WTC11 (cell line): Measurements from ENCODE around the gene TCEA2. TPM values are rescaled to one million over a fixed set of nuclear protein-coding genes. Genes with fewer than 3 reads are reported as not detected.
A peak's percentile ranks its signal among the peaks of the same experiment; 100 is the strongest.

Experiments used
- ATAC-seq: fragments of 200-7000 bp; cut with Tn5 transposase; 2 replicates; pipeline ENCODE4 v1.10.0; 2021; ENCODE audit warnings: mild to moderate bottlenecking, moderate library complexity
- CTCF ChIA-PET: fragments of 300-600 bp; sonication (Branson Sonifier 250); formaldehyde crosslinking; loops from one replicate; lab custom pipeline; 2021; ENCODE audit warnings: antibody characterized with exemption; lab: Charles Lee
- POLR2A ChIA-PET: fragments of 350-600 bp; sonication (Branson Sonifier 250); formaldehyde crosslinking; loops from one replicate; lab custom pipeline; 2021; ENCODE audit warnings: antibody characterized with exemption; lab: Charles Lee
- DNase-seq: peaks from one replicate; pipeline ENCODE4 v3.0.0; 2021; ENCODE audit warnings: low spot score
- H3K27ac Mint-ChIP-seq: 2 replicates; pipeline ENCODE4 v1.8.0; 2021; ENCODE audit warnings: mixed read lengths
- H3K27me3 Mint-ChIP-seq: 2 replicates; pipeline ENCODE4 v1.8.0; 2021; ENCODE audit warnings: low read depth, mild to moderate bottlenecking, moderate library complexity, mixed read lengths
- H3K36me3 Mint-ChIP-seq: 2 replicates; pipeline ENCODE4 v1.8.0; 2021; ENCODE audit warnings: mixed read lengths
- H3K4me1 Mint-ChIP-seq: 2 replicates; pipeline ENCODE4 v1.8.0; 2022; ENCODE audit warnings: mixed read lengths
- H3K4me3 Mint-ChIP-seq: 2 replicates; pipeline ENCODE4 v1.8.0; 2021; ENCODE audit warnings: mild to moderate bottlenecking, moderate library complexity, mixed read lengths
- H3K9me3 Mint-ChIP-seq: 2 replicates; pipeline ENCODE4 v1.8.0; 2021; ENCODE audit warnings: mixed read lengths
- ARID4B ChIP-seq: sonication (generic); formaldehyde crosslinking; IDR thresholded peaks from 2 replicates; pipeline ENCODE4 v1.8.0; 2023; ENCODE audit warnings: missing genetic modification reagents, mild to moderate bottlenecking, borderline replicate concordance
- GABPB1 ChIP-seq: sonication (generic); formaldehyde crosslinking; IDR thresholded peaks from 2 replicates; pipeline ENCODE4 v1.8.1; 2023; ENCODE audit warnings: mild to moderate bottlenecking, missing genetic modification reagents
- NFATC4 ChIP-seq: fragments of 250-450 bp; sonication (Bioruptor Pico); IDR thresholded peaks from 2 replicates; pipeline ENCODE4 v1.9.0; 2021; ENCODE audit warnings: mild to moderate bottlenecking
- NFE2L1 ChIP-seq: sonication (generic); formaldehyde crosslinking; IDR thresholded peaks from 2 replicates; pipeline ENCODE4 v1.8.1; 2023; ENCODE audit warnings: missing genetic modification reagents
- TP53 ChIP-seq: sonication (generic); formaldehyde crosslinking; IDR thresholded peaks from 2 replicates; pipeline ENCODE4 v1.8.1; 2023; ENCODE audit warnings: mild to moderate bottlenecking, missing genetic modification reagents
- ZBTB43 ChIP-seq: sonication (generic); formaldehyde crosslinking; IDR thresholded peaks from 2 replicates; pipeline ENCODE4 v1.8.1; 2023; ENCODE audit warnings: mild to moderate bottlenecking, missing genetic modification reagents
- ZNF281 ChIP-seq: sonication (generic); formaldehyde crosslinking; IDR thresholded peaks from 2 replicates; pipeline ENCODE4 v1.8.0; 2023; ENCODE audit warnings: mild to moderate bottlenecking, missing genetic modification reagents
- total RNA-seq: library from RNA; stranded (reverse); gene quantifications from 3 replicates; pipeline ENCODE4 v1.2.3, GENCODE V29; 2021
- TF ChIP-seq, protein P1 (sequence below): sonication (generic); formaldehyde crosslinking; IDR thresholded peaks from 2 replicates; pipeline ENCODE4 v1.8.1; 2022; ENCODE audit warnings: low read depth, missing genetic modification reagents, borderline replicate concordance
- TF ChIP-seq, protein P2 (sequence below): sonication (generic); formaldehyde crosslinking; IDR thresholded peaks from 2 replicates; pipeline ENCODE4 v1.8.1; 2022; ENCODE audit warnings: mild to moderate bottlenecking, moderate library complexity, missing genetic modification reagents

The TCEA2 gene
- total RNA-seq, 1 experiment from 2014 or later = 55.8 TPM

GRCh38 chr20:64035933-64036345, 27.1 kb upstream of the TCEA2 start, which contains the start of gene C20orf204:
C20orf204 (plus strand) TSS chr20:64036182; CDS start chr20:64036324, 142 bp downstream.
- ATAC-seq (no peak), DNase-seq (no peak)
- peak; percentile 92 for TF ChIP-seq GABPB1 (CRISPR knock-in tag)
- no peak for TF ChIP-seq ARID4B (CRISPR knock-in tag)
- TF ChIP-seq ZNF281 (CRISPR knock-in tag) = peak; percentile 73; the same call in 1 of the 2 replicates
- peak; percentile 69 for TF ChIP-seq TP53 (CRISPR knock-in tag)
- TF ChIP-seq, protein P1, sequence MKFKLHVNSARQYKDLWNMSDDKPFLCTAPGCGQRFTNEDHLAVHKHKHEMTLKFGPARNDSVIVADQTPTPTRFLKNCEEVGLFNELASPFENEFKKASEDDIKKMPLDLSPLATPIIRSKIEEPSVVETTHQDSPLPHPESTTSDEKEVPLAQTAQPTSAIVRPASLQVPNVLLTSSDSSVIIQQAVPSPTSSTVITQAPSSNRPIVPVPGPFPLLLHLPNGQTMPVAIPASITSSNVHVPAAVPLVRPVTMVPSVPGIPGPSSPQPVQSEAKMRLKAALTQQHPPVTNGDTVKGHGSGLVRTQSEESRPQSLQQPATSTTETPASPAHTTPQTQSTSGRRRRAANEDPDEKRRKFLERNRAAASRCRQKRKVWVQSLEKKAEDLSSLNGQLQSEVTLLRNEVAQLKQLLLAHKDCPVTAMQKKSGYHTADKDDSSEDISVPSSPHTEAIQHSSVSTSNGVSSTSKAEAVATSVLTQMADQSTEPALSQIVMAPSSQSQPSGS = no peak
- H3K27me3 Mint-ChIP-seq = peaks cover 21% of the 10 kb centered on the region
- no peaks in the 10 kb centered on the region for H3K9me3 Mint-ChIP-seq
- H3K36me3 Mint-ChIP-seq = peaks cover 9% of the 10 kb centered on the region; the same call in 1 of the 2 replicates
- H3K27ac Mint-ChIP-seq = peak within 1 kb of the TSS; percentile 91; the same call in 1 of the 2 replicates
- peaks cover 28% of the 10 kb centered on the region for H3K4me1 Mint-ChIP-seq
- H3K4me3 Mint-ChIP-seq = no peak within 1 kb of the TSS
- ChIA-PET CTCF (interaction anchor here (0.7 to 6.1 kb wide), 5 partner anchors 11 to 84 kb away, joined by 3 to 51 read pairs (median 6); partner anchors contain the start of genes LKAAEAR1, PRPF6 and SAMD10), POLR2A (no interaction called here)

- peaks cover 28% of the 10 kb centered on the region for H3K4me1 Mint-ChIP-seq
- no peak for DNase-seq
- POLR2A ChIA-PET = no interaction called here
- no peak overlapping the region for H3K27ac Mint-ChIP-seq
- ATAC-seq = no peak
- CTCF ChIA-PET = interaction anchor here (0.6 to 6.1 kb wide), 6 partner anchors 14 to 245 kb away, joined by 3 to 51 read pairs (median 6); partner anchors contain the start of genes LKAAEAR1, PRPF6, SAMD10 and SOX18
- TF ChIP-seq, protein P2, sequence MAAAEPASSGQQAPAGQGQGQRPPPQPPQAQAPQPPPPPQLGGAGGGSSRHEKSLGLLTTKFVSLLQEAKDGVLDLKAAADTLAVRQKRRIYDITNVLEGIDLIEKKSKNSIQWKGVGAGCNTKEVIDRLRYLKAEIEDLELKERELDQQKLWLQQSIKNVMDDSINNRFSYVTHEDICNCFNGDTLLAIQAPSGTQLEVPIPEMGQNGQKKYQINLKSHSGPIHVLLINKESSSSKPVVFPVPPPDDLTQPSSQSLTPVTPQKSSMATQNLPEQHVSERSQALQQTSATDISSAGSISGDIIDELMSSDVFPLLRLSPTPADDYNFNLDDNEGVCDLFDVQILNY = no peak
- no peak for TF ChIP-seq NFATC4 (CRISPR knock-in tag)
- TF ChIP-seq NFE2L1 (CRISPR knock-in tag) = peak; percentile 41; the same call in 1 of the 2 replicates
- peaks cover 5% of the 10 kb centered on the region; the same call in 1 of the 2 replicates for H3K36me3 Mint-ChIP-seq
- peaks cover 27% of the 10 kb centered on the region for H3K27me3 Mint-ChIP-seq
- no peak overlapping the region for H3K4me3 Mint-ChIP-seq
- H3K9me3 Mint-ChIP-seq = no peaks in the 10 kb centered on the region
These were observed 26.4 kb upstream of the TCEA2 start for GRCh38 chr20:64036346-64037198.

GRCh38 chr20:64037199-64037497, 25.9 kb upstream of the TCEA2 start:
- peaks cover 33% of the 10 kb centered on the region for H3K27me3 Mint-ChIP-seq
- TF ChIP-seq ZBTB43 (CRISPR knock-in tag) = no peak
- CTCF ChIA-PET = interaction anchor here (1.0 to 6.1 kb wide), 5 partner anchors 13 to 182 kb away, joined by 3 to 51 read pairs (median 6); partner anchors contain the start of genes LKAAEAR1, PRPF6, SAMD10 and SOX18
- H3K4me1 Mint-ChIP-seq = peaks cover 28% of the 10 kb centered on the region
- H3K4me3 Mint-ChIP-seq = no peak overlapping the region; the same call in 1 of the 2 replicates
- peaks cover 5% of the 10 kb centered on the region; the same call in 1 of the 2 replicates for H3K36me3 Mint-ChIP-seq
- POLR2A ChIA-PET = no interaction called here
- DNase-seq (no peak), ATAC-seq (no peak)
- no peak overlapping the region for H3K27ac Mint-ChIP-seq
- H3K9me3 Mint-ChIP-seq = no peaks in the 10 kb centered on the region
